GM23338 (cell line): ENCODE measurements around the gene OR5D16. TPM values are rescaled to one million over a fixed set of nuclear protein-coding genes. Genes with fewer than 3 reads are reported as not detected.

ENCODE experiments used
- ATAC-seq: fragments of 200-7000 bp; cut with Tn5 transposase; 3 replicates; pipeline ENCODE4 v1.9.1; 2020
- DNase-seq: peaks from one replicate; pipeline ENCODE4 v3.0.0-alpha.2; 2015; ENCODE audit warnings: low spot score
- H2AFZ ChIP-seq: fragments of 200-600 bp; sonication (generic); 2 replicates; pipeline ENCODE4 v1.8.0; 2016; ENCODE audit warnings: antibody characterized with exemption, mild to moderate bottlenecking, moderate library complexity
- H3F3A ChIP-seq: fragments of 200-600 bp; sonication (generic); replicated peaks from 2 replicates; pipeline ENCODE4 v1.8.0; 2017; ENCODE audit warnings: antibody characterized with exemption, mixed run types, low read depth
- H3K27ac ChIP-seq: fragments of 200-600 bp; sonication (generic); 2 replicates; pipeline ENCODE4 v1.6.1; 2016; ENCODE audit warnings: low read depth
- H3K27me3 ChIP-seq: fragments of 200-600 bp; sonication (generic); 2 replicates; pipeline ENCODE4 v1.8.0; 2016; ENCODE audit warnings: mild to moderate bottlenecking, mixed run types, moderate library complexity; ENCODE audit not compliant: insufficient read depth
- H3K36me3 ChIP-seq: fragments of 200-600 bp; sonication (generic); 2 replicates; pipeline ENCODE4 v1.8.0; 2016; ENCODE audit warnings: mild to moderate bottlenecking; ENCODE audit not compliant: insufficient read depth
- H3K4me1 ChIP-seq: fragments of 200-600 bp; sonication (generic); 2 replicates; pipeline ENCODE4 v1.8.0; 2016; ENCODE audit warnings: mild to moderate bottlenecking, moderate library complexity; ENCODE audit not compliant: insufficient read depth
- H3K4me2 ChIP-seq: fragments of 200-600 bp; sonication (generic); 2 replicates; pipeline ENCODE4 v1.7.1; 2017; ENCODE audit warnings: mixed run types
- H3K4me3 ChIP-seq: fragments of 200-600 bp; sonication (generic); 2 replicates; pipeline ENCODE4 v1.6.1; 2016; ENCODE audit warnings: mixed run types
- H3K79me2 ChIP-seq: fragments of 200-600 bp; sonication (generic); replicated peaks from 2 replicates; pipeline ENCODE4 v1.8.0; 2017; ENCODE audit warnings: mild to moderate bottlenecking; ENCODE audit not compliant: insufficient read depth
- H3K9me2 ChIP-seq: fragments of 200-600 bp; sonication (generic); 2 replicates; pipeline ENCODE4 v1.8.0; 2017; ENCODE audit not compliant: insufficient read depth
- H4K20me1 ChIP-seq: fragments of 200-600 bp; sonication (generic); replicated peaks from 2 replicates; pipeline ENCODE4 v1.8.0; 2017; ENCODE audit warnings: mild to moderate bottlenecking; ENCODE audit not compliant: insufficient read depth
- H3K27ac Mint-ChIP-seq: 2 replicates; pipeline ENCODE4 v1.8.0; 2020; ENCODE audit warnings: inconsistent platforms, mild to moderate bottlenecking, moderate library complexity, mixed read lengths
- H3K27me3 Mint-ChIP-seq: 3 replicates; pipeline ENCODE4 v1.8.0; 2022; ENCODE audit warnings: low read depth, mild to moderate bottlenecking, moderate library complexity, mixed read lengths, inconsistent platforms; ENCODE audit not compliant: insufficient read depth, poor library complexity
- H3K36me3 Mint-ChIP-seq: 3 replicates; pipeline ENCODE4 v1.8.0; 2021; ENCODE audit warnings: low read depth, mild to moderate bottlenecking, inconsistent platforms, moderate library complexity, mixed read lengths
- H3K4me1 Mint-ChIP-seq: 3 replicates; pipeline ENCODE4 v1.8.0; 2020; ENCODE audit warnings: mild to moderate bottlenecking, inconsistent platforms, mixed read lengths
- H3K4me3 Mint-ChIP-seq: 3 replicates; pipeline ENCODE4 v1.8.0; 2021; ENCODE audit warnings: moderate library complexity, mild to moderate bottlenecking, inconsistent platforms, mixed read lengths
- H3K9me3 Mint-ChIP-seq: 3 replicates; pipeline ENCODE4 v1.8.0; 2020; ENCODE audit warnings: moderate library complexity, mild to moderate bottlenecking, inconsistent platforms, mixed read lengths
- CREB1 ChIP-seq: fragments of 250-450 bp; sonication (Bioruptor Pico); IDR thresholded peaks from 2 replicates; pipeline ENCODE4 v1.5.0; 2020; ENCODE audit warnings: low read depth, mild to moderate bottlenecking, moderate library complexity
- ETS1 ChIP-seq: IDR thresholded peaks from 2 replicates; pipeline ENCODE4 v1.6.1; 2016; ENCODE audit warnings: antibody characterized with exemption
- EZH2phosphoT487 ChIP-seq: fragments of 200-600 bp; sonication (generic); IDR thresholded peaks from one replicate; pipeline ENCODE4 v1.8.1; 2018; ENCODE audit warnings: antibody characterized with exemption; ENCODE audit not compliant: unreplicated experiment
- JUNB ChIP-seq: IDR thresholded peaks from one replicate; pipeline ENCODE4 v1.6.1; 2016; ENCODE audit warnings: antibody characterized with exemption; ENCODE audit not compliant: unreplicated experiment
- NANOG ChIP-seq: IDR thresholded peaks from 2 replicates; pipeline ENCODE4 v1.6.1; 2016; ENCODE audit warnings: antibody characterized with exemption, borderline replicate concordance
- POLR2AphosphoS5 ChIP-seq: IDR thresholded peaks from 2 replicates; pipeline ENCODE4 v1.6.1; 2016; ENCODE audit warnings: antibody characterized with exemption, low read depth
- STAT1 ChIP-seq: IDR thresholded peaks from one replicate; pipeline ENCODE4 v1.6.1; 2016; ENCODE audit warnings: antibody characterized with exemption; ENCODE audit not compliant: unreplicated experiment
- ZNF331 ChIP-seq: fragments of 250-450 bp; sonication (Bioruptor Pico); IDR thresholded peaks from 2 replicates; pipeline ENCODE4 v1.5.0; 2020; ENCODE audit warnings: low read depth, mild to moderate bottlenecking, moderate library complexity
- long read RNA-seq: library from polyadenylated mRNA; unstranded; transcript quantifications from one replicate; pipeline ENCODE4 v2.0.0, GENCODE V29; 2020; ENCODE audit not compliant: unreplicated experiment
- polyA plus RNA-seq: library from polyadenylated mRNA; unstranded; fragments of >200 nt; fragmentation: Nextera tagmentation; extraction: Ambion mirVana; gene quantifications from 2 replicates; pipeline ENCODE4 v1.2.1, GENCODE V29; 2016
- total RNA-seq: library from RNA; depleted of rRNA; stranded (reverse); fragments of >200 nt; shearing (Covaris generic); gene quantifications from 2 replicates; pipeline ENCODE4 v1.2.3, GENCODE V29; 2014; rRNA removed
- TF ChIP-seq, protein P1 (sequence below): fragments of 250-450 bp; sonication (Bioruptor Pico); IDR thresholded peaks from 2 replicates; pipeline ENCODE4 v1.5.0; 2020; ENCODE audit warnings: mild to moderate bottlenecking, moderate library complexity
- TF ChIP-seq, protein P2 (sequence below): IDR thresholded peaks from one replicate; pipeline ENCODE4 v1.6.1; 2018; ENCODE audit warnings: antibody characterized with exemption; ENCODE audit not compliant: unreplicated experiment
- TF ChIP-seq, protein P3 (sequence below), 2 experiments: fragments of 200-600 bp in 1 of 2; sonication (generic) in 1 of 2; conservative IDR thresholded peaks; 2 replicates each; pipeline versions ENCODE4 v1.5.1 to v1.6.1; 2016 to 2017; ENCODE audit warnings: antibody characterized with exemption in 2 of 2, low read depth in 2 of 2, mild to moderate bottlenecking in 2 of 2, moderate library complexity in 1 of 2

Gene OR5D16
- total RNA-seq (not detected in 2 replicates), polyA plus RNA-seq (not detected in 2 replicates)
- long read RNA-seq, result 0 reads

GRCh38 chr11:55838452-55838851, at the start of gene OR5D16:
TSS of gene OR5D16 (plus strand) at chr11:55838752. CDS start at chr11:55838752, 0 bp downstream.
- DNase-seq (no peak), ATAC-seq (no peak)
- TF ChIP-seq EZH2phosphoT487 (no peak), CREB1 (CRISPR knock-in tag) (no peak), POLR2AphosphoS5 (no peak), JUNB (no peak), STAT1 (no peak), ETS1 (no peak), NANOG (no peak), ZNF331 (no peak)
- TF ChIP-seq, protein P1, sequence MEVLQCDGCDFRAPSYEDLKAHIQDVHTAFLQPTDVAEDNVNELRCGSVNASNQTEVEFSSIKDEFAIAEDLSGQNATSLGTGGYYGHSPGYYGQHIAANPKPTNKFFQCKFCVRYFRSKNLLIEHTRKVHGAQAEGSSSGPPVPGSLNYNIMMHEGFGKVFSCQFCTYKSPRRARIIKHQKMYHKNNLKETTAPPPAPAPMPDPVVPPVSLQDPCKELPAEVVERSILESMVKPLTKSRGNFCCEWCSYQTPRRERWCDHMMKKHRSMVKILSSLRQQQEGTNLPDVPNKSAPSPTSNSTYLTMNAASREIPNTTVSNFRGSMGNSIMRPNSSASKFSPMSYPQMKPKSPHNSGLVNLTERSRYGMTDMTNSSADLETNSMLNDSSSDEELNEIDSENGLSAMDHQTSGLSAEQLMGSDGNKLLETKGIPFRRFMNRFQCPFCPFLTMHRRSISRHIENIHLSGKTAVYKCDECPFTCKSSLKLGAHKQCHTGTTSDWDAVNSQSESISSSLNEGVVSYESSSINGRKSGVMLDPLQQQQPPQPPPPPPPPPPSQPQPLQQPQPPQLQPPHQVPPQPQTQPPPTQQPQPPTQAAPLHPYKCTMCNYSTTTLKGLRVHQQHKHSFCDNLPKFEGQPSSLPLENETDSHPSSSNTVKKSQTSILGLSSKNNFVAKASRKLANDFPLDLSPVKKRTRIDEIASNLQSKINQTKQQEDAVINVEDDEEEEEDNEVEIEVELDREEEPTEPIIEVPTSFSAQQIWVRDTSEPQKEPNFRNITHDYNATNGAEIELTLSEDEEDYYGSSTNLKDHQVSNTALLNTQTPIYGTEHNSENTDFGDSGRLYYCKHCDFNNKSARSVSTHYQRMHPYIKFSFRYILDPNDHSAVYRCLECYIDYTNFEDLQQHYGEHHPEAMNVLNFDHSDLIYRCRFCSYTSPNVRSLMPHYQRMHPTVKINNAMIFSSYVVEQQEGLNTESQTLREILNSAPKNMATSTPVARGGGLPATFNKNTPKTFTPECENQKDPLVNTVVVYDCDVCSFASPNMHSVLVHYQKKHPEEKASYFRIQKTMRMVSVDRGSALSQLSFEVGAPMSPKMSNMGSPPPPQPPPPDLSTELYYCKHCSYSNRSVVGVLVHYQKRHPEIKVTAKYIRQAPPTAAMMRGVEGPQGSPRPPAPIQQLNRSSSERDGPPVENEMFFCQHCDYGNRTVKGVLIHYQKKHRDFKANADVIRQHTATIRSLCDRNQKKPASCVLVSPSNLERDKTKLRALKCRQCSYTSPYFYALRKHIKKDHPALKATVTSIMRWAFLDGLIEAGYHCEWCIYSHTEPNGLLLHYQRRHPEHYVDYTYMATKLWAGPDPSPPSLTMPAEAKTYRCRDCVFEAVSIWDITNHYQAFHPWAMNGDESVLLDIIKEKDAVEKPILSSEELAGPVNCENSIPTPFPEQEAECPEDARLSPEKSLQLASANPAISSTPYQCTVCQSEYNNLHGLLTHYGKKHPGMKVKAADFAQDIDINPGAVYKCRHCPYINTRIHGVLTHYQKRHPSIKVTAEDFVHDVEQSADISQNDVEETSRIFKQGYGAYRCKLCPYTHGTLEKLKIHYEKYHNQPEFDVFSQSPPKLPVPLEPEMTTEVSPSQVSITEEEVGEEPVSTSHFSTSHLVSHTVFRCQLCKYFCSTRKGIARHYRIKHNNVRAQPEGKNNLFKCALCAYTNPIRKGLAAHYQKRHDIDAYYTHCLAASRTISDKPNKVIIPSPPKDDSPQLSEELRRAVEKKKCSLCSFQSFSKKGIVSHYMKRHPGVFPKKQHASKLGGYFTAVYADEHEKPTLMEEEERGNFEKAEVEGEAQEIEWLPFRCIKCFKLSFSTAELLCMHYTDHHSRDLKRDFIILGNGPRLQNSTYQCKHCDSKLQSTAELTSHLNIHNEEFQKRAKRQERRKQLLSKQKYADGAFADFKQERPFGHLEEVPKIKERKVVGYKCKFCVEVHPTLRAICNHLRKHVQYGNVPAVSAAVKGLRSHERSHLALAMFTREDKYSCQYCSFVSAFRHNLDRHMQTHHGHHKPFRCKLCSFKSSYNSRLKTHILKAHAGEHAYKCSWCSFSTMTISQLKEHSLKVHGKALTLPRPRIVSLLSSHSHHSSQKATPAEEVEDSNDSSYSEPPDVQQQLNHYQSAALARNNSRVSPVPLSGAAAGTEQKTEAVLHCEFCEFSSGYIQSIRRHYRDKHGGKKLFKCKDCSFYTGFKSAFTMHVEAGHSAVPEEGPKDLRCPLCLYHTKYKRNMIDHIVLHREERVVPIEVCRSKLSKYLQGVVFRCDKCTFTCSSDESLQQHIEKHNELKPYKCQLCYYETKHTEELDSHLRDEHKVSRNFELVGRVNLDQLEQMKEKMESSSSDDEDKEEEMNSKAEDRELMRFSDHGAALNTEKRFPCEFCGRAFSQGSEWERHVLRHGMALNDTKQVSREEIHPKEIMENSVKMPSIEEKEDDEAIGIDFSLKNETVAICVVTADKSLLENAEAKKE (CRISPR knock-in tag), result no peak
- TF ChIP-seq, protein P2, sequence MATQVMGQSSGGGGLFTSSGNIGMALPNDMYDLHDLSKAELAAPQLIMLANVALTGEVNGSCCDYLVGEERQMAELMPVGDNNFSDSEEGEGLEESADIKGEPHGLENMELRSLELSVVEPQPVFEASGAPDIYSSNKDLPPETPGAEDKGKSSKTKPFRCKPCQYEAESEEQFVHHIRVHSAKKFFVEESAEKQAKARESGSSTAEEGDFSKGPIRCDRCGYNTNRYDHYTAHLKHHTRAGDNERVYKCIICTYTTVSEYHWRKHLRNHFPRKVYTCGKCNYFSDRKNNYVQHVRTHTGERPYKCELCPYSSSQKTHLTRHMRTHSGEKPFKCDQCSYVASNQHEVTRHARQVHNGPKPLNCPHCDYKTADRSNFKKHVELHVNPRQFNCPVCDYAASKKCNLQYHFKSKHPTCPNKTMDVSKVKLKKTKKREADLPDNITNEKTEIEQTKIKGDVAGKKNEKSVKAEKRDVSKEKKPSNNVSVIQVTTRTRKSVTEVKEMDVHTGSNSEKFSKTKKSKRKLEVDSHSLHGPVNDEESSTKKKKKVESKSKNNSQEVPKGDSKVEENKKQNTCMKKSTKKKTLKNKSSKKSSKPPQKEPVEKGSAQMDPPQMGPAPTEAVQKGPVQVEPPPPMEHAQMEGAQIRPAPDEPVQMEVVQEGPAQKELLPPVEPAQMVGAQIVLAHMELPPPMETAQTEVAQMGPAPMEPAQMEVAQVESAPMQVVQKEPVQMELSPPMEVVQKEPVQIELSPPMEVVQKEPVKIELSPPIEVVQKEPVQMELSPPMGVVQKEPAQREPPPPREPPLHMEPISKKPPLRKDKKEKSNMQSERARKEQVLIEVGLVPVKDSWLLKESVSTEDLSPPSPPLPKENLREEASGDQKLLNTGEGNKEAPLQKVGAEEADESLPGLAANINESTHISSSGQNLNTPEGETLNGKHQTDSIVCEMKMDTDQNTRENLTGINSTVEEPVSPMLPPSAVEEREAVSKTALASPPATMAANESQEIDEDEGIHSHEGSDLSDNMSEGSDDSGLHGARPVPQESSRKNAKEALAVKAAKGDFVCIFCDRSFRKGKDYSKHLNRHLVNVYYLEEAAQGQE, result no peak
- TF ChIP-seq, protein P3, sequence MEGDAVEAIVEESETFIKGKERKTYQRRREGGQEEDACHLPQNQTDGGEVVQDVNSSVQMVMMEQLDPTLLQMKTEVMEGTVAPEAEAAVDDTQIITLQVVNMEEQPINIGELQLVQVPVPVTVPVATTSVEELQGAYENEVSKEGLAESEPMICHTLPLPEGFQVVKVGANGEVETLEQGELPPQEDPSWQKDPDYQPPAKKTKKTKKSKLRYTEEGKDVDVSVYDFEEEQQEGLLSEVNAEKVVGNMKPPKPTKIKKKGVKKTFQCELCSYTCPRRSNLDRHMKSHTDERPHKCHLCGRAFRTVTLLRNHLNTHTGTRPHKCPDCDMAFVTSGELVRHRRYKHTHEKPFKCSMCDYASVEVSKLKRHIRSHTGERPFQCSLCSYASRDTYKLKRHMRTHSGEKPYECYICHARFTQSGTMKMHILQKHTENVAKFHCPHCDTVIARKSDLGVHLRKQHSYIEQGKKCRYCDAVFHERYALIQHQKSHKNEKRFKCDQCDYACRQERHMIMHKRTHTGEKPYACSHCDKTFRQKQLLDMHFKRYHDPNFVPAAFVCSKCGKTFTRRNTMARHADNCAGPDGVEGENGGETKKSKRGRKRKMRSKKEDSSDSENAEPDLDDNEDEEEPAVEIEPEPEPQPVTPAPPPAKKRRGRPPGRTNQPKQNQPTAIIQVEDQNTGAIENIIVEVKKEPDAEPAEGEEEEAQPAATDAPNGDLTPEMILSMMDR (conservative IDR thresholded peaks at IDR 0.05; ENCODE audit: low read depth in 2 of 2), result no peak
- Histone ChIP-seq H3K27me3 (no peaks in the 10 kb centered on the region), H3K9me2 (no peaks in the 10 kb centered on the region), H3K4me1 (no peaks in the 10 kb centered on the region), H3K79me2 (no peaks in the 10 kb centered on the region), H3K4me2 (no peak within 1 kb of the TSS), H3K36me3 (peaks cover 4% of the 10 kb centered on the region), H4K20me1 (no peaks in the 10 kb centered on the region), H3F3A (no peaks in the 10 kb centered on the region), H3K4me3 (no peak within 1 kb of the TSS), H3K27ac (no peak within 1 kb of the TSS), H2AFZ (no peak within 1 kb of the TSS)
- Mint-ChIP-seq H3K4me3 (no peak within 1 kb of the TSS), H3K36me3 (peaks cover 13% of the 10 kb centered on the region; the same call in 2 of the 3 replicates), H3K27me3 (no peaks in the 10 kb centered on the region), H3K27ac (no peak within 1 kb of the TSS), H3K9me3 (peaks cover 89% of the 10 kb centered on the region), H3K4me1 (no peaks in the 10 kb centered on the region)
